GM19438 (cell line): Measurements from ENCODE around the gene ODC1.

ENCODE experiments used
- ATAC-seq: cut with Tn5 transposase; IDR thresholded peaks from one replicate; pipeline ENCODE4 v1.9.1; 2021; ENCODE audit warnings: low read depth; ENCODE audit not compliant: unreplicated experiment

ODC1 gene

GRCh38 chr2:10404324-10405143, 43.6 kb downstream of the ODC1 start:
- no peak for ATAC-seq

GRCh38 chr2:10402653-10403215, 45.4 kb downstream of the ODC1 start:
- no peak for ATAC-seq

GRCh38 chr2:10402062-10402585, 46.0 kb downstream of the ODC1 start:
- no peak for ATAC-seq

- ATAC-seq, result no peak
Observed at GRCh38 chr2:10400978-10401951, 46.9 kb downstream of the ODC1 start.

- no peak for ATAC-seq
Observed at GRCh38 chr2:10400568-10400977, 47.6 kb downstream of the ODC1 start.

GRCh38 chr2:10400002-10400401, 48.1 kb downstream of the ODC1 start:
- no peak for ATAC-seq

GRCh38 chr2:10399358-10399757, 48.8 kb downstream of the ODC1 start:
- no peak for ATAC-seq

- ATAC-seq, result no peak
Observed at GRCh38 chr2:10398496-10398895, 49.6 kb downstream of the ODC1 start.

GRCh38 chr2:10397878-10398277, 50.2 kb downstream of the ODC1 start:
- ATAC-seq, result no peak

- no peak for ATAC-seq
Observed at GRCh38 chr2:10397297-10397875, 50.7 kb downstream of the ODC1 start.

GRCh38 chr2:10396464-10396863, 51.7 kb downstream of the ODC1 start:
- no peak for ATAC-seq

GRCh38 chr2:10395893-10396292, 52.2 kb downstream of the ODC1 start:
- no peak for ATAC-seq

- ATAC-seq, result no peak
Observed at GRCh38 chr2:10393640-10393982, 54.5 kb downstream of the ODC1 start.

- no peak for ATAC-seq
Observed at GRCh38 chr2:10392951-10393639, 55.0 kb downstream of the ODC1 start.

- ATAC-seq, result no peak
Observed at GRCh38 chr2:10392548-10392947, 55.6 kb downstream of the ODC1 start.

- no peak for ATAC-seq
Observed at GRCh38 chr2:10392100-10392499, 56.0 kb downstream of the ODC1 start.

GRCh38 chr2:10390369-10390801, 57.7 kb downstream of the ODC1 start:
- no peak for ATAC-seq
